Measurements from ENCODE around the gene MOGAT1.

DNA sequence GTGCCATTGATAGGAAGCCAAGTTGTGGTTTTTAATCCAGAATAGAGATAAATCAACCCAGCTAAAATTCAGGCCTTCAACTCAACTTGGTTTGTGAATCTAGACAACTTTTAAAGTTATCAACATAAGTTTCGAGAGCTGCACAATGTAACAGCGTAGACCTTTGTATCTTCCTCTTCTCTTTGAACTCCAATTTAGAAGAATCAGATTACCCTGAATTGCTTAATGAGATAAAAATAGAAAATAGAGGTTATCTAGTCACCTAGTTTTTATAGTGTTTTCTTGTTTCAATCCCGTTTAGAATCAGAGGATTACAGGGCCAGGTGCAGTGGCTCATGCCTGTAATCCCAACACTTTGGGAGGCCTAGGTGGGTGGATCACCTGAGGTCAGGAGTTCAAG is 12.3 kb downstream of the MOGAT1 start:
- no peak for TF ChIP-seq RARA (CRISPR knock-in tag; IDR thresholded peaks at IDR 0.05)
- no peak for TF ChIP-seq HOXA3 (CRISPR knock-in tag; IDR thresholded peaks at IDR 0.05)
- TF ChIP-seq ZNF431 (CRISPR knock-in tag; IDR thresholded peaks at IDR 0.05; ENCODE audit: borderline replicate concordance, low read depth): no peak
- TF ChIP-seq ARHGAP35 (CRISPR knock-in tag; IDR thresholded peaks at IDR 0.05; ENCODE audit: borderline replicate concordance): no peak
- no peak for TF ChIP-seq FOXA1 (IDR thresholded peaks at IDR 0.05)
- no peak for TF ChIP-seq FOXA1 (CRISPR knock-in tag; IDR thresholded peaks at IDR 0.05)
- no peak for TF ChIP-seq HIVEP1 (CRISPR knock-in tag; IDR thresholded peaks at IDR 0.05)
- TF ChIP-seq MTA3 (CRISPR knock-in tag; IDR thresholded peaks at IDR 0.05): no peak
- TF ChIP-seq, protein P1, sequence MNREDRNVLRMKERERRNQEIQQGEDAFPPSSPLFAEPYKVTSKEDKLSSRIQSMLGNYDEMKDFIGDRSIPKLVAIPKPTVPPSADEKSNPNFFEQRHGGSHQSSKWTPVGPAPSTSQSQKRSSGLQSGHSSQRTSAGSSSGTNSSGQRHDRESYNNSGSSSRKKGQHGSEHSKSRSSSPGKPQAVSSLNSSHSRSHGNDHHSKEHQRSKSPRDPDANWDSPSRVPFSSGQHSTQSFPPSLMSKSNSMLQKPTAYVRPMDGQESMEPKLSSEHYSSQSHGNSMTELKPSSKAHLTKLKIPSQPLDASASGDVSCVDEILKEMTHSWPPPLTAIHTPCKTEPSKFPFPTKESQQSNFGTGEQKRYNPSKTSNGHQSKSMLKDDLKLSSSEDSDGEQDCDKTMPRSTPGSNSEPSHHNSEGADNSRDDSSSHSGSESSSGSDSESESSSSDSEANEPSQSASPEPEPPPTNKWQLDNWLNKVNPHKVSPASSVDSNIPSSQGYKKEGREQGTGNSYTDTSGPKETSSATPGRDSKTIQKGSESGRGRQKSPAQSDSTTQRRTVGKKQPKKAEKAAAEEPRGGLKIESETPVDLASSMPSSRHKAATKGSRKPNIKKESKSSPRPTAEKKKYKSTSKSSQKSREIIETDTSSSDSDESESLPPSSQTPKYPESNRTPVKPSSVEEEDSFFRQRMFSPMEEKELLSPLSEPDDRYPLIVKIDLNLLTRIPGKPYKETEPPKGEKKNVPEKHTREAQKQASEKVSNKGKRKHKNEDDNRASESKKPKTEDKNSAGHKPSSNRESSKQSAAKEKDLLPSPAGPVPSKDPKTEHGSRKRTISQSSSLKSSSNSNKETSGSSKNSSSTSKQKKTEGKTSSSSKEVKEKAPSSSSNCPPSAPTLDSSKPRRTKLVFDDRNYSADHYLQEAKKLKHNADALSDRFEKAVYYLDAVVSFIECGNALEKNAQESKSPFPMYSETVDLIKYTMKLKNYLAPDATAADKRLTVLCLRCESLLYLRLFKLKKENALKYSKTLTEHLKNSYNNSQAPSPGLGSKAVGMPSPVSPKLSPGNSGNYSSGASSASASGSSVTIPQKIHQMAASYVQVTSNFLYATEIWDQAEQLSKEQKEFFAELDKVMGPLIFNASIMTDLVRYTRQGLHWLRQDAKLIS (CRISPR knock-in tag; IDR thresholded peaks at IDR 0.05): no peak
- TF ChIP-seq ZBTB7A (CRISPR knock-in tag; IDR thresholded peaks at IDR 0.05): no peak
- no peak for TF ChIP-seq HNRNPLL (IDR thresholded peaks at IDR 0.05; ENCODE audit: low read depth, low read length, poor library complexity, severe bottlenecking)
- TF ChIP-seq, protein P2, sequence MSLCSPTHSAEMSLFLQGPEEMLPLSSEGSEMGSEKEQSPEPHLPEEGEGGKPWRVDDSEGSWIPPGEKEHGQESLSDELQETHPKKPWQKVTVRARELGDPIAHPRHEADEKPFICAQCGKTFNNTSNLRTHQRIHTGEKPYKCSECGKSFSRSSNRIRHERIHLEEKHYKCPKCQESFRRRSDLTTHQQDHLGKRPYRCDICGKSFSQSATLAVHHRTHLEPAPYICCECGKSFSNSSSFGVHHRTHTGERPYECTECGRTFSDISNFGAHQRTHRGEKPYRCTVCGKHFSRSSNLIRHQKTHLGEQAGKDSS (CRISPR knock-in tag; IDR thresholded peaks at IDR 0.05; ENCODE audit: borderline replicate concordance, low read depth): no peak
- no peak for TF ChIP-seq HNF4G (IDR thresholded peaks at IDR 0.05; ENCODE audit: borderline replicate concordance, low read depth, low read length)
- no peak for TF ChIP-seq HNF4G (CRISPR knock-in tag; IDR thresholded peaks at IDR 0.05; ENCODE audit: borderline replicate concordance, low read depth)

All from HepG2 (cell line).